ENCODE data around the gene CYB561A3. TPM values are rescaled to one million over a fixed set of nuclear protein-coding genes. Genes with fewer than 3 reads are reported as not detected.

CYB561A3 gene
- total RNA-seq, 1 donor = 62.5 TPM

GRCh38 chr11:61368646-61369045, 7.0 kb upstream of the CYB561A3 start:
- H3K4me3 ChIP-seq (ENCODE audit: low read depth, low read length) = no peak overlapping the region
- TF ChIP-seq CTCF (IDR thresholded peaks at IDR 0.05; ENCODE audit: insufficient read depth, low read length) = no peak
- DNase-seq (ENCODE audit: low read depth) = no peak

- no peak overlapping the region for H3K4me3 ChIP-seq (ENCODE audit: low read depth, low read length)
- no peak for TF ChIP-seq CTCF (IDR thresholded peaks at IDR 0.05; ENCODE audit: insufficient read depth, low read length)
Observed at GRCh38 chr11:61367406-61367805, 5.7 kb upstream of the CYB561A3 start.

GRCh38 chr11:61364012-61364675, 2.5 kb upstream of the CYB561A3 start:
- DNase-seq (ENCODE audit: low read depth) = no peak
- no peak for TF ChIP-seq CTCF (IDR thresholded peaks at IDR 0.05; ENCODE audit: insufficient read depth, low read length)
- H3K4me3 ChIP-seq (ENCODE audit: low read depth, low read length) = no peak overlapping the region

More at GRCh38 chr11:61367406-61367805, 5.7 kb upstream of the CYB561A3 start:
- DNase-seq (ENCODE audit: low read depth) = no peak

- no peak for TF ChIP-seq CTCF (IDR thresholded peaks at IDR 0.05; ENCODE audit: insufficient read depth, low read length)
- peak overlapping the region; percentile 92 for H3K4me3 ChIP-seq (ENCODE audit: low read depth, low read length)
- peak; percentile 65 for DNase-seq (ENCODE audit: low read depth)
Observed at GRCh38 chr11:61362542-61362875, 827 bp upstream of the CYB561A3 start.

GRCh38 chr11:61361237-61361740, 393 bp downstream of the CYB561A3 start:
- H3K4me3 ChIP-seq (ENCODE audit: low read depth, low read length) = peak overlapping the region; percentile 92
- DNase-seq (ENCODE audit: low read depth) = no peak
- TF ChIP-seq CTCF (IDR thresholded peaks at IDR 0.05; ENCODE audit: insufficient read depth, low read length) = no peak

- no peak for TF ChIP-seq CTCF (IDR thresholded peaks at IDR 0.05; ENCODE audit: insufficient read depth, low read length)
- H3K4me3 ChIP-seq (ENCODE audit: low read depth, low read length) = peak overlapping the region; percentile 28
- DNase-seq (ENCODE audit: low read depth) = no peak
Observed at GRCh38 chr11:61359516-61359915, 2.2 kb downstream of the CYB561A3 start.

- no peak for TF ChIP-seq CTCF (IDR thresholded peaks at IDR 0.05; ENCODE audit: insufficient read depth, low read length)
Observed at GRCh38 chr11:61358566-61358965, 3.1 kb downstream of the CYB561A3 start.

More at GRCh38 chr11:61358566-61358965, 3.1 kb downstream of the CYB561A3 start:
- H3K4me3 ChIP-seq (ENCODE audit: low read depth, low read length) = no peak overlapping the region
- no peak for DNase-seq (ENCODE audit: low read depth)

Measured in fibroblast of the aortic adventitia (primary cell).